Measurements from ENCODE around the gene CAPN8.

DNA sequence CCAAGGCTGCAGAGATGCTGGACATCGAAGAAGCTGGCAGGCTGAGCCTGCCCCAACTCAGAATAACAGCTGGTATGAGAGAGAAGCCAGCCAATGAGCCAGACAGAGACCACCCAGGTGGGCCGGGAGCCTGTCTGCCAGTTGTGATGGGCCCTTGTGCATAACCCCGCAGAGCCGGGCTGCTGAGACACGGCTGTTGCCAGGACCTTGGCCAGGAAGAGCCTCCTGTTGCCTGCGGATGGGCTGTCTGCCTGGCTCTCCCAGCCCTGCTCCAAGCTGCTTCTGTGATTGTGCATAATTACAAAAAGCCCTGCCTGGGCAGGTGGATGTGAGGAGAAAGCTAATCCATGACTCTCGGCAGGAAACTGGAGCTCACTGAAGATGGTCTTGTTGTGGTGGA is 126.5 kb downstream of the CAPN8 start:
- TF ChIP-seq, protein P1, sequence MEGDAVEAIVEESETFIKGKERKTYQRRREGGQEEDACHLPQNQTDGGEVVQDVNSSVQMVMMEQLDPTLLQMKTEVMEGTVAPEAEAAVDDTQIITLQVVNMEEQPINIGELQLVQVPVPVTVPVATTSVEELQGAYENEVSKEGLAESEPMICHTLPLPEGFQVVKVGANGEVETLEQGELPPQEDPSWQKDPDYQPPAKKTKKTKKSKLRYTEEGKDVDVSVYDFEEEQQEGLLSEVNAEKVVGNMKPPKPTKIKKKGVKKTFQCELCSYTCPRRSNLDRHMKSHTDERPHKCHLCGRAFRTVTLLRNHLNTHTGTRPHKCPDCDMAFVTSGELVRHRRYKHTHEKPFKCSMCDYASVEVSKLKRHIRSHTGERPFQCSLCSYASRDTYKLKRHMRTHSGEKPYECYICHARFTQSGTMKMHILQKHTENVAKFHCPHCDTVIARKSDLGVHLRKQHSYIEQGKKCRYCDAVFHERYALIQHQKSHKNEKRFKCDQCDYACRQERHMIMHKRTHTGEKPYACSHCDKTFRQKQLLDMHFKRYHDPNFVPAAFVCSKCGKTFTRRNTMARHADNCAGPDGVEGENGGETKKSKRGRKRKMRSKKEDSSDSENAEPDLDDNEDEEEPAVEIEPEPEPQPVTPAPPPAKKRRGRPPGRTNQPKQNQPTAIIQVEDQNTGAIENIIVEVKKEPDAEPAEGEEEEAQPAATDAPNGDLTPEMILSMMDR (IDR thresholded peaks at IDR 0.05) = no peak
- no peak for TF ChIP-seq POLR2A (IDR thresholded peaks at IDR 0.05)

Data from thyroid gland (tissue), 4 donors.